ENCODE measurements around the gene ANKK1. TPM values are rescaled to one million over a fixed set of nuclear protein-coding genes. Genes with fewer than 3 reads are reported as not detected.

The ANKK1 gene
- total and polyA plus RNA-seq, 2 donors from 2014 or later: 0.19 to 0.60 TPM

GRCh38 chr11:113350336-113351067 is 37.1 kb upstream of the ANKK1 start:
- Histone ChIP-seq H3K27ac (ENCODE audit: low read depth in 2 of 2, low read length in 2 of 2) (no peak overlapping the region), H3K36me3 (ENCODE audit: control insufficient read depth in 2 of 3, insufficient read depth in 3 of 3, low read length in 3 of 3) (peaks cover 0 to 16% (median 10%) of the 10 kb centered on the region in 3 donors), H3K4me3 (ENCODE audit: low read length in 3 of 3) (no peak overlapping the region), H3K9me3 (ENCODE audit: control insufficient read depth in 2 of 3, insufficient read depth in 1 of 3, low read length in 3 of 3) (no peaks in the 10 kb centered on the region), H3K4me1 (ENCODE audit: control insufficient read depth in 2 of 3, insufficient read depth in 2 of 3, low read depth in 1 of 3, low read length in 3 of 3) (no peaks in the 10 kb centered on the region), H3K9ac (ENCODE audit: low read length in 3 of 3) (no peak overlapping the region), H3K27me3 (ENCODE audit: control insufficient read depth, insufficient read depth, low read length) (no peaks in the 10 kb centered on the region)
- FAIRE-seq (no peak), DNase-seq (no peak)
- TF ChIP-seq CTCF (IDR thresholded peaks at IDR 0.05; ENCODE audit: borderline replicate concordance, extremely low read depth, insufficient read depth): no peak
- intact Hi-C loops (cut with DNase I): no loop called here

DNA sequence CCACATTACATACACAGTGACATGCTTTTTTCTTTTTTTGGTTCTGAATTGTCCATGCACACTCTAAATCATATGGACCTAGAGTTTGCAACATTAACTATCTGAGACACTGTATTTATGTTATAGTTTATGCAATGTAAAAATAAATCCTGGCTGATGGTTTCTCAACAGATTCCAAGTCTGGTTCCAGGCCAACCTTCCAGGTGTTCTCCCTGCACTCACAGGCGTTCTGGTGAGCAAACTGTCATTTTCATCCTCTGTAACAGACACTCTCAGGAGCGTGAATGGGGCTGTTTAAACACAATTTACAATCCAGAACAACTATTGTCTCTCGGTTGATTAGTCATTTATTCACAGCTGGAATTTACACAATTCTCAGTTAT is 36.5 kb upstream of the ANKK1 start:
- intact Hi-C loops (cut with DNase I): no loop called here
- Histone ChIP-seq H3K9me3 (ENCODE audit: control insufficient read depth in 2 of 3, insufficient read depth in 1 of 3, low read length in 3 of 3) (peaks cover 0 to 1% (median 1%) of the 10 kb centered on the region in 3 donors), H3K9ac (ENCODE audit: low read length in 3 of 3) (no peak overlapping the region), H3K36me3 (ENCODE audit: control insufficient read depth in 2 of 3, insufficient read depth in 3 of 3, low read length in 3 of 3) (peaks cover 0 to 16% (median 12%) of the 10 kb centered on the region in 3 donors), H3K4me1 (ENCODE audit: control insufficient read depth in 2 of 3, insufficient read depth in 2 of 3, low read depth in 1 of 3, low read length in 3 of 3) (no peaks in the 10 kb centered on the region), H3K4me3 (ENCODE audit: low read length in 3 of 3) (no peak overlapping the region), H3K27me3 (ENCODE audit: control insufficient read depth, insufficient read depth, low read length) (no peaks in the 10 kb centered on the region), H3K27ac (ENCODE audit: low read depth in 2 of 2, low read length in 2 of 2) (no peak overlapping the region)
- DNase-seq: no peak
- no peak for FAIRE-seq
- no peak for TF ChIP-seq CTCF (IDR thresholded peaks at IDR 0.05; ENCODE audit: borderline replicate concordance, extremely low read depth, insufficient read depth)

DNA sequence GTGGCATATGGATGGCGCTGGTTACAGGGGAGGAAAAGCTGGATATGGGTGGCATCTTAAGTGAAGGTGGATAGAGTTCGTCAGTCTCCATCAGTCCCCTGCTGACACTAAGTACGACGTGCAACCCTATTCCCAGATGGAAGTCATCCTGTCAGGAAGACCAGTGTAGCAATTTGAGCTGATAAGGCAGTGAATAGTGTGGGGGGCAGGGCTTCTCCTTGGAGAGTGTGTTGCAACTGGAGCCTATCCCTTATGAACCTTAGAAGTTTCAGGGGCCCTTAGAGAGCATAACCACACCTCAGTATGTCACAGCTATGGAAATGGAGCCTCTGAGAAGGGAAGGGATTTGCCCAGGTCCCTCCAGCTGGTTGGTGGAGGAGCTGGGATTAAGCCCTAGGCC is 36.1 kb upstream of the ANKK1 start:
- H3K27ac ChIP-seq (ENCODE audit: low read depth in 2 of 2, low read length in 2 of 2): no peak overlapping the region
- H3K4me1 ChIP-seq (ENCODE audit: control insufficient read depth in 2 of 3, insufficient read depth in 2 of 3, low read depth in 1 of 3, low read length in 3 of 3): no peaks in the 10 kb centered on the region
- intact Hi-C loops (cut with DNase I): no loop called here
- peaks cover 0 to 5% (median 4%) of the 10 kb centered on the region in 3 donors for H3K9me3 ChIP-seq (ENCODE audit: control insufficient read depth in 2 of 3, insufficient read depth in 1 of 3, low read length in 3 of 3)
- no peaks in the 10 kb centered on the region for H3K27me3 ChIP-seq (ENCODE audit: control insufficient read depth, insufficient read depth, low read length)
- H3K36me3 ChIP-seq (ENCODE audit: control insufficient read depth in 2 of 3, insufficient read depth in 3 of 3, low read length in 3 of 3): peaks cover 0 to 20% (median 15%) of the 10 kb centered on the region in 3 donors
- DNase-seq: no peak
- no peak overlapping the region for H3K9ac ChIP-seq (ENCODE audit: low read length in 3 of 3)
- TF ChIP-seq CTCF (IDR thresholded peaks at IDR 0.05; ENCODE audit: borderline replicate concordance, extremely low read depth, insufficient read depth): no peak
- H3K4me3 ChIP-seq (ENCODE audit: low read length in 3 of 3): no peak overlapping the region
- no peak for FAIRE-seq
